ENCODE results near the gene NR5A2. TPM values are rescaled to one million over a fixed set of nuclear protein-coding genes. Genes with fewer than 3 reads are reported as not detected.

Gene NR5A2
- total RNA-seq, 4 donors from 2014 or later, result 1.1 to 1.9 (median 1.2) TPM

DNA sequence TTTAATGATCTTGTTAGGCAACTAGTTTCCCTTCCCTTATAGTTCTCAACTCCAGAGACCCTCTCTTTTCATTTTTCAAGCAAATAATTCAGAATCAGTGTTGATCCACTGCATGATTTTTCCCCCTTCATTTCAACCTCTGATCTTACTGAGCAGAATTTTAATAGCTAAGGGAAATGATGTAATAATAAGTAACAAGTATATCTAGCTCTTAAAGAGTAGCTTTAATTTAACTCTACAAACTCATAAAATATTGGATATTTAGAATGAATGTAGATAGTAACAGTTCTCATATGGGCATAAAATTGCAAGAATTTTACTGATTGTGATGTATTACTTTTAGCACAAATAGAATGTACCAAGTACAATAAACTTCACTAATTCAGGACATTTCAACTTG, 130.2 kb downstream of the NR5A2 start:
- ATAC-seq (no peak), DNase-seq (no peak)
- intact Hi-C loops (cut with DNase I; ENCODE audit: low total_unique reads), result no loop called here
- no peaks in the 10 kb centered on the region for H3K4me1 ChIP-seq
- in situ Hi-C loops (cut with MboI; ENCODE audit: low sequenced_read_pairs in 4 of 4), result no loop called here
- H3K27ac ChIP-seq, result no peak overlapping the region
- TF ChIP-seq, protein P1, sequence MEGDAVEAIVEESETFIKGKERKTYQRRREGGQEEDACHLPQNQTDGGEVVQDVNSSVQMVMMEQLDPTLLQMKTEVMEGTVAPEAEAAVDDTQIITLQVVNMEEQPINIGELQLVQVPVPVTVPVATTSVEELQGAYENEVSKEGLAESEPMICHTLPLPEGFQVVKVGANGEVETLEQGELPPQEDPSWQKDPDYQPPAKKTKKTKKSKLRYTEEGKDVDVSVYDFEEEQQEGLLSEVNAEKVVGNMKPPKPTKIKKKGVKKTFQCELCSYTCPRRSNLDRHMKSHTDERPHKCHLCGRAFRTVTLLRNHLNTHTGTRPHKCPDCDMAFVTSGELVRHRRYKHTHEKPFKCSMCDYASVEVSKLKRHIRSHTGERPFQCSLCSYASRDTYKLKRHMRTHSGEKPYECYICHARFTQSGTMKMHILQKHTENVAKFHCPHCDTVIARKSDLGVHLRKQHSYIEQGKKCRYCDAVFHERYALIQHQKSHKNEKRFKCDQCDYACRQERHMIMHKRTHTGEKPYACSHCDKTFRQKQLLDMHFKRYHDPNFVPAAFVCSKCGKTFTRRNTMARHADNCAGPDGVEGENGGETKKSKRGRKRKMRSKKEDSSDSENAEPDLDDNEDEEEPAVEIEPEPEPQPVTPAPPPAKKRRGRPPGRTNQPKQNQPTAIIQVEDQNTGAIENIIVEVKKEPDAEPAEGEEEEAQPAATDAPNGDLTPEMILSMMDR (IDR thresholded peaks at IDR 0.05 in 4 of 5, conservative IDR thresholded peaks at IDR 0.05 in 1 of 5), result no peak
- TF ChIP-seq POLR2A (IDR thresholded peaks at IDR 0.05), result no peak
- no peak overlapping the region for H3K4me3 ChIP-seq
- no peaks in the 10 kb centered on the region for H3K27me3 ChIP-seq
- no peaks in the 10 kb centered on the region for H3K9me3 ChIP-seq
- no peaks in the 10 kb centered on the region for H3K36me3 ChIP-seq

GRCh38 chr1:200161801-200162200, 134.3 kb downstream of the NR5A2 start:
- Histone ChIP-seq H3K4me3 (no peak overlapping the region), H3K36me3 (no peaks in the 10 kb centered on the region), H3K27ac (no peak overlapping the region), H3K27me3 (no peaks in the 10 kb centered on the region), H3K4me1 (no peaks in the 10 kb centered on the region), H3K9me3 (no peaks in the 10 kb centered on the region)
- in situ Hi-C loops (cut with MboI; ENCODE audit: low sequenced_read_pairs in 4 of 4) (no loop called here), intact Hi-C loops (cut with DNase I; ENCODE audit: low total_unique reads) (no loop called here)
- ATAC-seq (no peak), DNase-seq (no peak)
- TF ChIP-seq POLR2A (IDR thresholded peaks at IDR 0.05), result no peak
- TF ChIP-seq, protein P1 (IDR thresholded peaks at IDR 0.05 in 4 of 5, conservative IDR thresholded peaks at IDR 0.05 in 1 of 5), result no peak

GRCh38 chr1:200162258-200162657, 134.7 kb downstream of the NR5A2 start:
- Histone ChIP-seq H3K27me3 (no peaks in the 10 kb centered on the region), H3K4me3 (no peak overlapping the region), H3K36me3 (no peaks in the 10 kb centered on the region), H3K9me3 (no peaks in the 10 kb centered on the region), H3K4me1 (no peaks in the 10 kb centered on the region), H3K27ac (no peak overlapping the region)
- ATAC-seq (no peak), DNase-seq (no peak)
- intact Hi-C loops (cut with DNase I; ENCODE audit: low total_unique reads), result no loop called here
- in situ Hi-C loops (cut with MboI; ENCODE audit: low sequenced_read_pairs in 4 of 4), result no loop called here
- TF ChIP-seq, protein P1 (IDR thresholded peaks at IDR 0.05 in 4 of 5, conservative IDR thresholded peaks at IDR 0.05 in 1 of 5), result no peak
- TF ChIP-seq POLR2A (IDR thresholded peaks at IDR 0.05), result no peak

- Histone ChIP-seq H3K27me3 (no peaks in the 10 kb centered on the region), H3K36me3 (no peaks in the 10 kb centered on the region), H3K4me1 (no peaks in the 10 kb centered on the region), H3K9me3 (no peaks in the 10 kb centered on the region), H3K4me3 (no peak overlapping the region), H3K27ac (no peak overlapping the region)
- no peak for TF ChIP-seq POLR2A (IDR thresholded peaks at IDR 0.05)
- TF ChIP-seq, protein P1 (IDR thresholded peaks at IDR 0.05 in 4 of 5, conservative IDR thresholded peaks at IDR 0.05 in 1 of 5), result no peak
- no peak for ATAC-seq
- in situ Hi-C loops (cut with MboI; ENCODE audit: low sequenced_read_pairs in 4 of 4) (no loop called here), intact Hi-C loops (cut with DNase I; ENCODE audit: low total_unique reads) (no loop called here)
- DNase-seq, result no peak
Measured at GRCh38 chr1:200162877-200163276, 135.4 kb downstream of the NR5A2 start.

- Histone ChIP-seq H3K27me3 (no peaks in the 10 kb centered on the region), H3K27ac (no peak overlapping the region), H3K4me1 (no peaks in the 10 kb centered on the region), H3K36me3 (no peaks in the 10 kb centered on the region), H3K4me3 (no peak overlapping the region), H3K9me3 (no peaks in the 10 kb centered on the region)
- TF ChIP-seq, protein P1 (IDR thresholded peaks at IDR 0.05 in 4 of 5, conservative IDR thresholded peaks at IDR 0.05 in 1 of 5), result no peak
- in situ Hi-C loops (cut with MboI; ENCODE audit: low sequenced_read_pairs in 4 of 4), result no loop called here
- intact Hi-C loops (cut with DNase I; ENCODE audit: low total_unique reads), result no loop called here
- ATAC-seq (no peak), DNase-seq (no peak)
Measured at GRCh38 chr1:200163911-200164310, 136.4 kb downstream of the NR5A2 start.

All from gastrocnemius medialis (tissue), 4 donors.